GM18508 (cell line): Measurements from ENCODE around the gene PLXNA4.

Source experiments
- ATAC-seq: cut with Tn5 transposase; IDR thresholded peaks from one replicate; pipeline ENCODE4 v1.9.1; 2021; ENCODE audit warnings: moderate number of reproducible peaks; ENCODE audit not compliant: insufficient read depth, unreplicated experiment

The PLXNA4 gene

DNA sequence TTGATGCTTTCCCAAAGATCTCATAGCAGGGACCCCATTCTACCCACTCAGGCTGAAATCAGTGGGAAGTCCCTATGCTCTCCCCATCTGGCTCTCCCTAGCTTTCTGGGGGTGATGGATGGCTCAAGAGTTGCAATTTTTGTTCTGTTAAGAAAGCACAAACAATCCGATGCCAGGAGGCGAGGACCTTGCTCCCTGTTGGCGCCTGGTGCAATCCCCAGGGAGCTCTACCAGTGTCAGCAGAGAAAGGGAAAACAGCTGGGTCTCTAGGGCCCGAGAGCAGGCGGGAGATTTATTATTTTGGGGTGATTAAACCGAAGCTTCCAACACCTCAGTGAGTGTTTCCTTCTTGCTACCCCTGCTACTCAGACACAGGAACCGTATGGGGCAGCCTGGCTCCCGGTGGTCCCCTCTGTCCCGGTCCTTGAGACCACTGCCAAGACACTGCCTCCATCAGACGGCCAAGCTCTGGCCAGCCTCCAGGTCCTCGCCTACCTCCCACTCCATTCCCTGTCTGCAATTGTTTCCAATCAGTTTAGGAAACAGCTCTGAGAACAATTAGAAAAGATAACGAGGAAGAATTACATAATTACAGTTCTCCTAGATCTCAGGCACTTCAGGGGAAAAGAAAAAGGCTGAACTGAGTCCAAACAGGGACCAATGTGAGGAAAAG is 147.9 kb downstream of the PLXNA4 start:
- no peak for ATAC-seq

DNA sequence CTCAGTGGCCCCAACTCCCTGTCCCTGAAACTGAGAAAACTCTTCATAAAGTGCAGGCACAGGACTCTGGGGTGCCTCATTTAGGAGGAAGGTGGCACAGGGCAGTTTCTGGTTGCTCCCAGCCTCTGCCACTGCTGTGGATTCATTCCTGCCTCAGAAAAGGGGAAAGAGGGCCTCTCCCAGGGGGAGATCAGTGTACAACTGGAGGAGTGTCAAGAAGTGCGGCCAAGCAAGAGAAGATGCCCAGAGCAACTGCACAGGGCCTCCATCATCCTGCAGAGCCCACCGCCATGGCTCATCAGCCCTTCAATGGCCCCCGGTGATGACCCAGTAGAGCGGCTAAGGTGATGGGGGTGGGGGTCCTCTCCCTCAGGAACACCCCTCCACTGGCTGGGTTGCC is 150.3 kb downstream of the PLXNA4 start:
- no peak for ATAC-seq

DNA sequence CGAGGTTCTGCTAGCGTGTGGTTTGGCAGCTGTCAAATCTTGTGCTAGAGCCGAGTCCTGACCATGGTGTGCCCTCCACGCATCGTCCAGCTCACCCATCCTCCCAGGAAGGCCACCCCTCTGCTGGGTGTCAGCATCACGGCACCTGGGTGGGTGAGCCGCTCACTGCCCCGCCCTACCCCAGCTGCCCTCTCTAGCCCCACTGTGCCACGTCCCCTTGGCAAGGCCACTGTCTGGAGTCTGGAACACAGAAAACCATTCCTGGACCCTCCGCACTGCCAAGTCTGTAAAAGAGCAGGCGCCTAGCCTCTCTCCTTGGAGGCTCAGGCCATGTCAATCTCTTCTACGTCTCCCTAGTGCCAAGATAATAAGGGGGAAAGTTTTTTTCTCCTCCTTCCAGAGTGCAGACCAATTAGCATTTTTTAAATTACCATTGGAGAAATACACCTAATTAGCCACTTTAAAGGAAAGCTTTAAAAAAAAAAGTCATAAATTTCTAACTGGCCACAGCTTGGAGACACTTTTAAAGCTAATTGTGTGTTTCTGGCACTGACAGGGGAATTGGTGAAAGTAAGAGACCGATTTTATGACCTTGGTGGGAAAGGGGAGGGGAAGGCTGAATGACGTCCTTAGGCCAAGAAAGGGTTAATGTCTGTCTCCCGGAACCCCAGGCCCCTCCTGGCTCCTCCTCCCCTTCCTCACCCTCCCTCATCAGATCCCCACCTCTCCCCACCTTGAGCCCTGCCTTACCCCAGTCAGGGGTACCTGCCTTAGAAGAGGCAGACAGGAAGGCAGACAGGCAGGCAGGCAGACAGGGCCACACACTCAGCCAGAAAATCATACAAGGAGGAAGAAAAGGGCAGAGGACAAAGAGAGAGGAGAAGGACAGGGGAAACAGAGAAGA is 151.2 kb downstream of the PLXNA4 start:
- ATAC-seq = no peak

DNA sequence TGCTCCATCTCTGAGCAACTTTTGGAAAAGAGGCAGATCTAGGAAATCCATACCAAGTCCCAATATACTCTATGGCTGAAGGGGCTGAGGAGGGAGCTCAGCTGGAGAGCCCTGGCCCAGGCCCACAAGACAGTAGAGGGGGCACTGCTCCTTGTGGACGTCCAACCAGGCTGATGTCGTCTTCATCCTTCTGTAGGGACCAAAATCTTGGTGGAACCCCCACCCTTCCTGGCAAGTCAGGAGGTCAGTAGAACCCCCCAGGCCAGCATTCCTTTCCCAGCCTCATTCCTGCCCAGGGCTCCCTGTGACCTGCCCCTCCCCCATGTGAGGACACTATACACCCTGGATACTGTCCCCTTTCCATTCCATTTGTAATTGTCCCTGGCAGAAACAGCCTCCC is 152.0 kb downstream of the PLXNA4 start:
- ATAC-seq = no peak

DNA sequence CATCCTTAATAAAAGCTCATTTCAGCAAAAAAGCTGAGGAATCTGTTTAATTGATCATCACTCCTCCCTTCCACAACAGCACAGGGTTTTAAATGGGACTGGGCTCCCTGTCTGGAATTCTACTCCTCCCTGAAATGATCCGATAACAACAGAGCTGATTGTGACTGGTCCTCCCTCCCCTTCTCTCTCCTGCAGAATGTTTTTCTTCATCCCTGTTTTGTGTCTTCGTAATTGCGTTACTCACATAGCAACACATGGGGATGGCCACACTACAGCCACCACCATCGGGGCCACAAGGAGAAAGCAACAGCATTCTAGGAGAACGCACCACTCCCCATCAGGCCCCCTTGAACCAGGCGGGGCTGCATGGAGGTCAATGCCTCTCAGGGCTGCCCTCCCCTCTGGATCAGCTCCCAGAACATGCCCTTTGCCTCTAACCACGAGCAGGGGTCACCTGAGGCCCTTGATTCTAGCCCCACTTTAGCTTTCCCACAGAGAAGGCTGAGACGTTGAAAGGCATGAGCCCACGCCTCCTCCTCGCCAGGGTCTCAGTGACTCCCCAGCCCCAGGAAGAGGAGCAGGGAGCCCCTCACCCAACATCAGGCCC is 152.6 kb downstream of the PLXNA4 start:
- ATAC-seq = no peak

DNA sequence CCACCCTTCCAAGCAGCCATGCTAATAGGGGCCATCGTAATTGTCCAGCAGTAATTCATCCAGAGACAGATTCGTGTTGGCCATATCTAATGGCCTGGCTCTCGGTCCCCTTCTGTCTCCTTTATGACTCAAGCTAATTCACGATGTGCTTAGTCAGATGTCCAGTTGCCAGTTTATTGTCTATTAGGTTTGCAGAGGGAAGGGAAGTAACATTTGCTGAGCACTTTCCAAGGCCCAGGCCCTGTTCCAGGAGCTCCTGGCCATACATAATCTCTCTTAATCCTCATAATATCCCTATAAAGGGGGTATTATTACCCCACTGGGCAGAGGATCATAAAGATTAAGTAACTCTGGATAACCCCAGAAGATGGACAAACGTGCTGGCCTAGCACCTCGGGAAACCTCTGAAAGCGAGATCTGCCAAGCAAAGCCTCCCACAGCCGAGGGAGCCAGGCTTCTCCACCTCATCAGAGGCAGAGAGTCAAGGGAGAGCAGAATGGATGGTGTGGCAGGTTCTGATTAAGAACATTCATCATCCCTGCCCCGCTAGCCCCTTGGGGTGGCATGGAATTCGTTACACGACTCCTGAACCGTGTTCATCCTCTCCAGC is 153.7 kb downstream of the PLXNA4 start:
- ATAC-seq = no peak

DNA sequence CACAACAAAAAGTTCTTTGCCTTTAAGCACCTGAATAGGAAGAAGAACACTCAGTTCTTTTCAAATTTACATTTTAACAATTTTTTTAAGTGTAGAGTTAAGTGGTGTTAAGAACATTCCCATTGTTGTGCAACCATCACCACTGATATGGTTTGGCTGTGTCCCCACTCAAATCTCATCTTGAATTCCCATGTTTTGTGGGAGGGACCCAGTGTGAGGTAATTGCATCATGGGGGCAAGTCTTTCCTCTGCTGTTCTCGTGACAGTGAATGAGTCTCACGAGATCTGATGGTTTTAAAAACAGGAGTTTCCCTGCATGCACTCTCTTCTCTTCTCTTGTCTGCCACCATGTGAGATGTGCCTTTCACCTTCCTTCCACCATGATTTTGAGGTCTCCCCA is 155.7 kb downstream of the PLXNA4 start:
- no peak for ATAC-seq

DNA sequence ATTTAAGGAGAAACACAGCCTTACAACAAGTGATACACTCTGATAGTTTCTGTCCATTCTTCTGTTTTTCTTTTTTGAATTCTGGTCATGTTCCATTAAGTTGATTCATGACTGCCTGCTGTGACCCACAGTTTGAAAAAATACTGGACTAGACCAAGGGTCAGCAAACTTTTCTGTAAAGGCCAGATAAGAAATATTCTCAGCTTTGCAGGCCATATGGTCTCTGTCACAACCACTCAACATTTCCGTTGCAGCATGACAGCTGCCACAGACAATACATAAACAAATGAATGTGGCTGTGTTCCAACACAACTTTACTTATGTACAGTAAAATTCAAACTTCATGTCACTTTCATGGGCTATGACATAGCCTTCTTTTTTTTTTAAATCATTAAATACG is 156.7 kb downstream of the PLXNA4 start:
- ATAC-seq = no peak

DNA sequence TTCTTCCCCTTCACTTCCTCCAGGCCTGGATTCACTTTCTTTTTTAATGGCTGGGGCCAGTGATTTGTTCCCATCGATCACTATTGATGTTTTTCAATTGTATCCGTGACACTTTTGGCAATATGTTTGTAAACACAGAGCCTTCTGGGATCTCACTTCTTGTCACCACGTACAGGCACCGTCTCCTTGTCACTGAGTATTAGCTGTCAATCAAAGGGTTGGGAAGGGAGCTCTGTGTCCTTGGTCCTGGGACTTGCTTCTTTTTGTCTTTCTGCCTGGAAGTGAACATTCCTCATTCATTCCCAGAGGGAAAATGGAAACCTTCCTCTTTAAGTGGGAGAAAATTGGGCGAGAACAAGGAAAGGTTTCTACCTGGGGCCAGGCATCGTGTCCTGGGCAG is 157.4 kb downstream of the PLXNA4 start:
- no peak for ATAC-seq

DNA sequence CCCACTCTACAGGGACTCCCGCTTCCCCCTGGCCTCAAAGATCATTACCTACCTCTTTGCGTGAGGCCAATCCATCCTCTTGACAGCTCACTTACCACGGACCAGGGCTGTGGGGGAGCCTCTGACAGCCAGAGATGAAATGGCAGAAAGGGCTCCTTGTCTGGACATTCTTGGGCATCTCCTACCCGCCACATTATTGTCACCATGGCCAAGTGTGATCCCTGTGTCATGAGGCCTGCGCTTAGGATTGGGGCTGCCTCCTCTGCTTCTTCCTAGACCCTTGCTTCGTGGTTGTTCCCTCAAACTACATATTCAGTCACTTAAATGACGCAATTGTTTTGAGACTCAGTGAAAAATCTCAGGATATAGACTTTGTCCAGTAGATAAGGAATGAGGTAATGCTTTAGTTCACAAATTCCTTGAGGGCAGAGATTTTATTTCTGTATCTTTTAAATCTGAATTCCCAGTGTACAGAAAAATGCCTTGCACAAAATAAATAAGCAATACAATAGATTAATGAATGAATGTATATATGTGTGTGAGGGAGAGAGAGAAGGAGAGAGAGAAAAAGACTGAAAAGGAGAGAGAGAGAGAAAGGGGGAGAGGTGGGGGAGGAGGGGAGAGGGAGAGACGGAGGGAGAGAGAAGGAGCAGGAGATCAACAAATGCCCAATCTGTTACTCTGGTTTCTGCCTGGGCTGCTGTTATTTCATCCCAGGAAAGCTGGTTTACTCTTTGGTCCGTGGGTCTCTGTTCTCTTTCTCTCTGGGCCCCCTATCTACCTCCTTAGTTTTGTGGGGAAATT is 159.0 kb downstream of the PLXNA4 start:
- ATAC-seq = no peak

DNA sequence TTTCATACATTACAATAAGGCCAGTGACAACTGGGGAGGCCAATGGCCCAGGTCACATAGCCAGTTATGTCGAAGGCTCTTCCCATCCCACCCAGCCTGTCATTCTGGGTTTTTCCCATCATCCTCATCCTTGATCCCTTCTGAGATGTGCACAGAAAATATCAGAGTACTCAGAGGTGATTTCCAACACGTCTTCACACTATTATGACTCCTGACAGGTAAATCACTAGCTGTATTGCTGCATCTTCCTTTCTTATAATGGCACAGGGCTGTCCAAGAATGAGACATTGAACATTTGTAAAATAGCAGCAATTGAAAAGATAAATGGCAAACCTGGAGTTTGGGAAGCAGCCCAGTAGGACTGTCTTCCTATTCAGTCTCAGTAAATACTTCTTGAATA is 159.9 kb downstream of the PLXNA4 start:
- ATAC-seq = no peak

DNA sequence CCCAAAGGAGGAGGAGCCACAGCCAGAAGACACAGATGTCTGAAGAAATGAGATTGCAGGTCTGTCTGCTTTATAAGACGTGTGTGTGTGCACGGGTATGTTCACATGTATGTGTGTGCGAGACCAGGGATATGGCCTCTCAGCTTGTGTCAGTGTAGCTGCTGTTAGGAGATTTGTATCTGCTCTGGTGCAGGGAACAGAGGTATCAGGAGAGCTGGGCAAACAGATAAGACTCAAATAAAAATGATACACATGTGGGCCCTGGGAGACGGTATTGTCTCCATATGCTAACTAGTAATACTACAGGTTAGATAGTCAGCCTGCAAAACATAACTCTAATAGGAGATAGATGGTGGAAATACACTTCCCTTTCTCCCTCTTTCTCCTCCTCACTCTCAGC is 161.0 kb downstream of the PLXNA4 start:
- no peak for ATAC-seq

DNA sequence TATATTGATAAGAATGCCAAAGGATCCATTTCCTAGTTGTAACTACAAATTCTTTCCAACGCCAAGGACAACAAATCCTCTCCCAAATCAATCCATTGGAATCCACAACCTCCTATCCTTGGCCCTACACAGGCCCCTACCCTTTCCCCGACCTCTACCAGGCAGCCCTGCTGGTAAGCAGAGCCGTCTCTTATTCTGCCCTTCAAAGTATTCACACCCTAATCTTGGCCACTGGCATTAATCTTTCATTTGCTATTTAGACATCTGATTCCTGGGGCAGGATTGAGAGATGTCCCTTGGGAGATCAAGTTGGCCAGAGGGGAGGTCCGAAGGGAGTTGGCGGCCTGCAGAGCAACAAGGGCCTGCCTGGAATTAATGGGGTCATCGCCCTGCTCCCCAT is 161.4 kb downstream of the PLXNA4 start:
- no peak for ATAC-seq

DNA sequence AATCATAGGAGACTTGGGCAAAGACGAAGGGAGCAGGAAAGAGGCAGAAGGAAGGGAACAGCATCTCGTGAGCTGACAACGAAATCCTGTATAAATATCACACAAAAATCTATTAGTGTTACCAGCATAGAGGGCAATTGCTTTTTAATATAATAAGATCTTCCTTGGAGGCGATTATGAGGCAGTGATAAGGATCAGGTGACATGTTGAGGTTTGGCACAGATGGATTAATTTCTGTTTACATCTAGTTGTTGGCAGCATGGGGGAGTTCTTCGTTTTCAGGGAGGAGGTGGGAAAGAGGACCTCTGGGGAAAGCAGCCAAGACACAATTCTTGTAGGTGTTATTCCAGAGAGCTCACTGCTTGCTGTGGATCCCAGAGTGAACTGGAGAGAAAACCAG is 163.8 kb downstream of the PLXNA4 start:
- ATAC-seq = no peak

DNA sequence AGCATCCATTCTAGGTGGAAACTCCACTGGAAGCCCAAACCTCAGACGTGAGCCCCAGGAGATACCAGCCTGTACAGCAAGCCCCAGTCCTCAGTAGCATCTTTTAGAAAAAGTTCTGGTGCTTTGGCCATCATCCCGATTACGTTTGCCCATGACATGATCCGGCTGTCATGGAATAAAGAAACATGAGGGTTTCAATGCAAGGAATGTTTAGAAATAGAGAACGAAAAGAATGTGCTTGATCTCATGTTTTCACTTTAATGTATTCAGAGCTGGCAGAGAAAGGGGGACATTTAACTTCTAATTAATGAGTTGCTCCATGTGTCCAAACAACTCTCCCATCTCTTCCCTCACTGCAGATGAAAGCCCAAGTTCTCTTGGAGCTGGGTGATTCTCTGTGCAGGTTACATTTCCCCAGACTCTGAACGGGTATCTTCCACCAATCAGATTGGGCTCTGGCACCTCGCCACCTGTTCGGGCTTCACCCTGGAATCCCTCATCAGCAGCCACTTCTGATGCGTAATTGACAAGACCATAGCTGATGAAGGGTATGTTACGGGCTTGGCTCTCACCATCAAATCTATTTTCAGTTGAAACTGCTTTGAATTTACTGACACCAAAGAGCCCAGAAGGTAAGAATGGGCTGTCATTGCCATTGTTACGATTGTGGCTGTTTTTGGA is 165.3 kb downstream of the PLXNA4 start:
- no peak for ATAC-seq

DNA sequence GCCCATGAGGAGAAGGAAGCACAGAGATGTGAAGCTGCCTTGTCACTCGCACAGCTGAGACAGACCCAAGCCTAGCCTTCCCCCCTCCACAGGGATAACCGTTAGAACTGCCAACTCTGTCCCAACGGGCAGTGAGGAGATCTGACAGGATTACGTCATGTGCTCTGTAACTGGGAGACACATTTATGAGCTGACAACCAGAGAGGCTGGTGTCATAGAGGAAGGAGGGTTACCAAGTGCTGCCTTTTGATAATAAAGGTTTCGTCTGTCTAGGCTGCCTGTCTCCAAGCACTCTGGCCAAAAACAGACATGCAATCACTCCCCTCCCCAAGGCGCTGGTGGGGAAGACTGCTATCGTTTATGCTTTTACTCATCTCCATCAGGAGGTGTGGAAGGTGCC is 165.9 kb downstream of the PLXNA4 start:
- ATAC-seq = no peak

DNA sequence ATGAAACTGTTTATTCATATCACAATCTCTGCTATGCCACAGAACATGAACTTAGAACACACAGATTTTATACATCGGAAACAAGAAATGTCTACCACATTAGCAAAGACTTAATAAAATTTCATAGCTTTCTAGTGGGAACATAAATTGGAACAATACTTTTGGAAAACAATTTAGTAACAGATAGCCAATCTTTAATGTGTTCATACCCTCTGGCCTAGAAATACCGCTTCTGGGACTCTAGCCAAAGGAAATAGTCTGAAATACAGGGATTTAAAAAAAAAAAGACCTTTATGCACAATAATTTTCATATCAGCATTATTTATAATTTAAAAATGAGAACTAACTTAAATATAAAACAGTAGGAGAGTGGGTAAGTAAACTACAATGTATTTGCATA is 168.5 kb downstream of the PLXNA4 start:
- ATAC-seq = no peak

DNA sequence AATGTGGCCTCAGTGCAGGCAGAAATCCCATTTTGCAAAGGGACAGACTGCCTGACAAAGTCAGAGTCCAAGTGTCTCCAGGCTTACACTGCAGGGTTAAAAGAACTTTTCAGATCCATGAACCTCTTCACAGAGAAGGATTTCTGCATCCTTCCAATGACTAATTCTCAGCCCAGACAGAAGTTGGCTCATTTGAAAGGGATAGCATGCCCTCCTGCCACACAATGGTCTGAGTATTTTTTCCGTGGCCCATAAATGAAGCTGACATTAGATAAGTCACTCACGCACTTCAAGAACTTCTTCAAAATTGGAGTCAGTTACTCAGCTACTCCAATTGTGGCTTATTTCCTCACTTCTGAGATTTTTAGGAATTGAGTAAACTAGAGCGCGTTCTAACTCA is 170.2 kb downstream of the PLXNA4 start:
- ATAC-seq = no peak

DNA sequence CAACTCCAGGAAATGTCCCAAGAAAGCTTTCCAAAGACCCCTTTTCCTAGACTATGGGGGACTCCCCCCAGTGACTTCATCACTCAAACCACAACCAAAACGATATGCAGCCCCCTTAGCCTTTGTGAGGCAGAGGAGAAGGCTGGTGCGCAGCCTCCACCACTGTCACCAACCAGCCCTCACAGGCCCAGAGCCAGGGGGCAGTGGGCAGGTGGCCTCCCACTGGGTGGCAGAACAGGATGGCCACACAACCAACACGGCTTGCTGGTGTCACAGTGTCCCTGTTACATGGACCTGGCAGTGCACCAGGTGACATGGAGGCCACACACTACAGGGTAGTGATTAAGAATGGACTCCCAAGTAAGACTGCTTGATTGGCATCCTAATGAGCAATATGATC is 172.0 kb downstream of the PLXNA4 start:
- ATAC-seq = no peak
